SH-SY5Y (cell line): ENCODE measurements around the gene CENPK.

Experiments
- GATA2 ChIP-seq: IDR thresholded peaks from 2 replicates; pipeline ENCODE4 v1.6.1; 2011; ENCODE audit warnings: mild to moderate bottlenecking, low read depth, low read length
- GATA3 ChIP-seq: IDR thresholded peaks from 2 replicates; pipeline ENCODE4 v1.6.1; 2011; ENCODE audit warnings: low read depth, mild to moderate bottlenecking, low read length, moderate library complexity

DNA sequence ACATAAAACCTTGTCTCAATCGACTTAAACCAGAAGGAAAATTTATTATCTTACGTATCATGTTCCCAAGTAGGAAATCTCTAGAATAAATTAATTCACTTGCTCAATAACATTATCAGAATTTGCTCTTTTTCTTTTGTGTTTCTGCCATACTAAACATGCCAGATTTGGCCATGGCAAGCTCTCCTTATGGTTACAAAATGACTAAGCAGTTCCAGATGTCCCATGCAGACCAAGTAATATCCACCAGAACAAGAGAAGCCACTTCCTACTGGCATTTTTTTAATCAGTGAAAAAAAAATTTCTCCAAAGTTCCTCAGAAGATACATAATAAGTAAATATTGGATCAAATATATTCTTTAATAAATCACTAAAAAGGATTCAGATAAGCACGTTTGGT lies 56.0 kb downstream of the CENPK start:
- no peak for TF ChIP-seq GATA2
- no peak for TF ChIP-seq GATA3
